NCI-H774 (cell line): ENCODE data around the gene PLEKHA5.
"Not testable (repeated sequence)": the region's sequence is repeated elsewhere in the genome, so short reads cannot be mapped to it uniquely, and the experiment has no call there.

ENCODE experiments used
- DNase-seq: peaks from one replicate; lab custom pipeline; 2025; lab: John Stamatoyannopoulos, UW

Gene PLEKHA5

DNA sequence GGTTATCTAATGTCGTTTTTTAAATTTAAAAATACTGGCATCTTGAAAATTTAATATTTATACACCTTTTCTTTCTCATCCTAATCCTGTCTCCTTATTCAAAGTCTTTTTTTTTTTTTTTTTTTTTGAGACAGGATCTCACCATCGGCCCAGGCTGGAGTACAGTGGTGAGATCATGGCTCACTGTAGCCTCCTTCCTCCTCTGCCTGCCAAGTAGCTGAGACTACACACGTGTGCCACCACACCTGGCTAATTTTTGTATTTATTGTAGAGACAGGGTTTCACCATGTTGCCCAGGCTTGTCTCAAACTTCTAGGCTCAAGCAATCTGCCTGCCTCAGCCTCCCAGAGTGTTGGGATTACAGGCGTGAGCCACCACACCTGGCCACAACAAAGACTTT lies 221.3 kb downstream of the PLEKHA5 start:
- not testable (repeated sequence) for DNase-seq

DNA sequence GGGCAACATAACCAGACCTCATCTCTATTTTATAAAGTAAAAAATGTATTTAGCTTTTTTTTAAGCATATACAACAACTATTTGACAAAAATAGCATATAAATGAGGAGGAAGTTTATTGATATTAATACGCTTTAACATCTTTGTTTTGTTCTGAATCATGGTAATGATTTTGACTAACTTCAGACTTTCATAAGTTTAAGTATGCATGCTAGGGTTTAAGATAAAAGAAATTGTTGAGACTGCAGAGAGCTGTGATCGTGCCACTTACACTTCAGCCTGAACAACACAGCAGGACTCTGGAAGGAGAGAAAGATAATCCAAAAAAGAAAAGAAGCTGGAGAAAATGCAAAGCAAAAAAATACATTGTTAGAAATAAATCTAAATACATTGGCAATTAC lies 221.8 kb downstream of the PLEKHA5 start:
- DNase-seq = no peak

DNA sequence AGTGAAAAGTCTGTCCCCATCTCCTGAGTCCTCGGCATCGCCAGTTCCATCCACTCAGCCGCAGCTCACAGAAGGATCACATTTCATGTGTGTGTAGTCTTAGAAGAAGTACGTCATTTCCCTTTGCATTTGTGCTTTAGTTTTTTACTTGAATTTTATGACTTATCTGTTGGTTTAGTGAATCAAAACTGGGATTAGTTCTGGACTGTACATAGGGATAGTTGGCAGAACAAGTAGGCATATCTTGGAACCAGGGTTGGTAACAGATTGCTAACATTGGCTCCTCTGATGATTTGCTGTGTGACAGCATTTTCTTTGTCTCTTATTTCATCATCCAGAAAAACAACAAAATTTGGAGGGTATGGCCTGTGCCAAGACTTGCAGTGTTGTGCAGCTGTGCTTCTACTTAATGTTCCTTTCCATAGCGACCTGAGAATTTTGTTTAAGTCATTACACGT lies 240.2 kb downstream of the PLEKHA5 start:
- DNase-seq = no peak

DNA sequence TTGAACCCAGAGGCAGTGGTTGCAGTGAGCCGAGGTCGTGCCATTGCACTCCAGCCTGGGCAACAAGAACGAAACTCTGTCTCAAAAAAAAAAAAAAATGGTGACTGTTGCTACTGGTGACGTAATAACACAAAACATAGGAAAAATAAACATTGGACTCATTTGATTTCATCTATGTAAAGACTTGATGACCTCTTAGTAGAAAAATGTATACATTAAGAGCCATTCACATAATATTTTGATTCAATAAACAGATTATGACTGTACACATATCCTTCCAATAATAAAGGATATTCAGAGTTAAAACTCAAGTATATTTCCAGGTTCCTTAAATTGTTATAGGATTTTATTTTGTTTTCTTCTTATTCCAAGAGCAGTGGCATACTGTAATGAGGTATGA lies 244.1 kb downstream of the PLEKHA5 start:
- no peak for DNase-seq

DNA sequence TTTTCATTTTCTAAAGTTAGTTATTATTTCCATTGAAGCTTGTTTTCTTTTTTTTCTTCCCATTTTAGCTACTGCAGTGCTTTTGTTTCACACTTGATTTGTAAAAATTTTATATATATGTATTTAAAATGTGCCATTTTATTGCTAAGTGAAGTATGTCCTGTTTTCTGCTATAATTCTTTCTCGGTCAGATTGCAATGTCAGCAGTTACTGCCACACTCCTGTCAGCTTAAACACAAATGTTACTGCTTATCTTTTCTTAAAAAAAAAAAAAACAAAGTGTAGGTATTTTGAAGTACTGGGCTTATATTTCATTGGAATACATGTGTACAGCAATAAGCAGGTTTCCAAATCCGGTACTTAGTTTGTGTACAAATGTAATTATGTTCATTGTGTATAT lies 246.4 kb downstream of the PLEKHA5 start:
- no peak for DNase-seq

DNA sequence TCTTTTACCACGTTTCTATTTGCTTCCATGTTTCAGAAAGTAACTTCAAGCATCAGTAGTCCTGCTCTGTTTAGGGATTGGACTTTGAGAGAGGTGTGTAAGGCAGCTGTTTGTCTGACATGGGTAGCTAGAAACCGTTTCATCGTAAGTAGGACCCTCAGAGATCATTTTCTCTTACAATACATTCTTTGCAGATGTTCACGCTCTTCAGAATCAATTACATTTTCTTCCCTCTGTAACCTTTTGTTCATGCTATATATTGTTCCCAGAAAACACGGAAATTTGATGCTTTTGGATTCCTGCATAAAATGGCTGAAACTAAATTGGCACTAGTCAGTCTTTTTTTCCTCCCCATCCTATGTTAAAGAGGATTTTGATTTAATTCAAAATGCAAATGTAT lies 247.2 kb downstream of the PLEKHA5 start:
- DNase-seq = no peak

DNA sequence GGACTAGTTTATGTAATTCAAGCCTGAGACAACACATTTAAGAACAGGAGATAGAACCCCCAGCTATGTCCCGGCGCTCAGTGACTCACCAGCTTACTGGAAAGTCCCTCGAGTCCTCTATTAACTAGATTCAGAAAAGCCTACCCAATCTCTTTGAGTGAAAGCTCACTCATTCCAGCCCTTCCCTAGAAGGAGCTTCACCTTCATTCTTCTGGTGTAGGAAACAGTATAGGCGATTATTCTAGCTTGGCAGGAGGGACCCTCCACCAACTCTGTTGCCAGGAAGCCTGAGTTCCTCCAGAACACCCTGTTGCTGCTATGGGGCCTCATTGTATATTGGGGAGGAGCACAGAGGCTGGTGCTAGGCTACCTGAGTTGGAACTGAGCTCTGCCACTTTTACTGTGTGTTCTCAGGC lies 252.6 kb downstream of the PLEKHA5 start:
- DNase-seq = no peak

DNA sequence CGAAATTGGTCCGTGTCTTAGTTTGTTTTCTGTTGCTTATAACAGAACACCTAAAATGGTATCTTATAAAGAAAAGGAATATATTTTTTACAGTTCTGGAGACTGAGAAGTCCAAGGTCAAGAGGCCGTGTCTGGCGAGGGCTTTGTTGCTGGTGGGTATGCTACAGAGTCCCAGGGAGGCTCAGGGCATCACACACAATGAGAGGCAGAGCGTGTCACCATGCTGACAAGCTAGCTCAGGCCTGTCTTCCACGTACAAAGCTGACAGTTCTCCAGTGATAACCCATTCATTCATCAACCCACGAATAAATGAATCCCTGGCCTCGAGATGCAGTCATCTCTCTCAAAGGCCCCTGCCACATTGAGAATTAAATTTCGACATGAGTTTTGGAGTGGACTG lies 253.0 kb downstream of the PLEKHA5 start:
- DNase-seq = no peak

DNA sequence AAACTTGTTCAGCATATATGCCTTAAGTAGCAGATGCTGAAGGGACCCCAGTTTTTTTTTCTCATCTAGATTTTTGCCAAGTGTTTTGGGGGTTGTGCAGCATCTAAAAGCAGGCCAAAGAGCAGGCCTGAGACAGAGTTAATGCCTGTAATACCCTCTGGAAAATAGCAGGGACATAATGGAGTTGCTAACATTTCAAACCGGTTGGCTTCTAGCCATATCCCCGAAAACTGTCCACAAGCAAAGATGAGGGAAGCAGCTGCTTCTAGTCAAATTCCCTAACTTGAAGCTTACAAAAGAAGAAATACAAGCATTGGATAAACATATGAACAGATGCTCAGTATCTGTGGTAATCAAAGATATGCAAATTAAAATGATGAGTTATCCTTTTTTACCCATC lies 257.6 kb downstream of the PLEKHA5 start:
- no peak for DNase-seq

DNA sequence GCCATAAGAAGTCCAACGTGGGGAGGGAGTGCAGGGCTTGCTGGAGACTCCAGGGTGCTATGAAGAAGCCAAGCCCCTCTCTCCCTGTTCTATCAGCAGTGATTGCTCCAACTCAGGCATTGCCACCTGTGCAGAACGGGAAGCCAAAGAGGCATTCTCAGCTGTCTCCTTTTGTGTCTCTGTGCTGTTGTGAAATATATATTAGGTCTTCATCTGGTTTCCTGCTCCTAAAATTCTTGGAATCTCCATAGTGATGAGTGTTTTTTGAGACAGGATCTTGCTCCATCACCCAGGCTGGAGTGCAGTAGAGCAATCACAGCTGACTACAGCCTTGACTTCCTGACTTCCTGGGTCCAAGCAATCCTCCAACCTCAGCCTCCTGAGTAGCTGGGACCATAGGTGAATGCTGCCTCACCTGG lies 258.6 kb downstream of the PLEKHA5 start:
- DNase-seq = no peak

DNA sequence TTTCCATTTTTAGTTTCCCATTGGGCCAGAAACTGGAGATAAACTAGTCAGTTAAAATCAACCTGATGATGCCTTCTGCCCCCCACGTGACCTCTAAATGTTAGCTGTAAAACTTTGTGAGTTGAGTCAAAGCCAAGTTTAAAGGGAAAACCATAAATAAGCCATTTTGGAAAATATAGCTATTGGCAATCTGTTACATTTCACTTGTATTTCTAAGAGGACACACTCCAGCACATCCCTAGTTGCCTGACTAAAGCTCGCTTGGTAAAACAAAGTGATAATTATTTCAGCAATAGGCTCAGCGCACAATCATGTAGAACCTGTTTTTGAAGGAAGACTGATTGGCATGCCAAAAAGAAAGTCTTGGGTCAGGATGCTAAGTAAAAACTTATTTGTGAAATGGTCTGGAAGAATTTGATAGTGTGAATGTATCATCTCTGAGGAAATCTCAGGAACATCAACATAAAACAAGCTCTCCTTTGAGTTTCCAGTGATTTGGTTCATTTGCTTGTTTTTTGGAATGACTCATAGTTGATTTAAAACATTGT lies 260.6 kb downstream of the PLEKHA5 start:
- DNase-seq = no peak

DNA sequence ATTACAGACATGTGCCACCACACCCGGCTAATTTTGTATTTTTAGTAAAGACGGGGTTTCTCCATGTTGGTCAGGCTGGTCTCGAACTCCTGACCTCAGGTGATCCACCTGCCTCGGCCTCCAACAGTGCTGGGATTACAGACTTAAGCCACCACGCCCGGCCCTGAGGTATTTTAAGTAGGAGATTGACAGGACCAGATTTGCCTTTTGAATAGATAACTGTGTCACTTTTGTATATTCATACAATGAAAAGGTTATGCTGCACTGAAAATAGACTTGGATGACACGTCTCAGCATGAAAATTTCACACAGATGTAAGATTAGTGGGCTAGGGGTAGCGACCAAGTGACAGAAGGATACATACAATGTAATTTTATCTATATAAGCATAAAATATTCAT lies 263.1 kb downstream of the PLEKHA5 start:
- DNase-seq = not testable (repeated sequence)

DNA sequence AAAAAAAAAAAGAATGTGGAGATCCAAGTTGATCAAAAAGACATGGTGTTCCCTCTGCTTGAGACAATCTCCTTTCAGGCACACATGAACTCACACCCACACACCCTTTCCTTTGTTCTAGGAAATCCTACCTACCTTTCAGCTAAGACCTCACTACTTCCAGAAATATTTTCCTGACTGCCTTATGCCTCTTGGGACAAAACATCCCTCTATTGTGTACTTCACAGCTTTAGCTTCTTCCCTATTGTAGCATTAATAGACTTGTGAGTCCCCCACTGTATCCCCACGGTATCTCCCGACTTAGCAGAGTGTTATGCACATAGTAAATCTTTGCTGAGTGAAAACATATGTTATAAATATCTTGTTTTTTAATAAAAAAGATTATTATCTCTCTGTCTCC lies 264.9 kb downstream of the PLEKHA5 start:
- no peak for DNase-seq

DNA sequence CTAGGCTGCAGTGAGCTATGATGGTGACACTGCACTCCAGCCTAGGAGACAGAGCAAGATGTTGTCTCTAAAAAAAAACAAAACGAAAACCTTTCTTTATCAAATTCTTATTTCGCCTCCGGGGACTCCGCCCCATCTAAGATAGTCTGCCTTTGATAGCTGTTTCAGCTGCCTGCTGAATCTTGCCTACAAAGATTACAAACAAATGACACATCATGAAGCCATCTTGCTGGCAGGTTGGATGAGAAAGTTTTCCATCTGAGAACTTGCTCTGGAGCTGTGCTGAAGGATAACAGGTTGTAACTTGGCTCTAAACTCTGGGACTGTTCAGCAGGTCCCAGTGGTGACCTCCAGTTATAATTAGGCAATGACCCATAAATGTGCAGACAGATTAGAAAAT lies 268.0 kb downstream of the PLEKHA5 start:
- DNase-seq = no peak

DNA sequence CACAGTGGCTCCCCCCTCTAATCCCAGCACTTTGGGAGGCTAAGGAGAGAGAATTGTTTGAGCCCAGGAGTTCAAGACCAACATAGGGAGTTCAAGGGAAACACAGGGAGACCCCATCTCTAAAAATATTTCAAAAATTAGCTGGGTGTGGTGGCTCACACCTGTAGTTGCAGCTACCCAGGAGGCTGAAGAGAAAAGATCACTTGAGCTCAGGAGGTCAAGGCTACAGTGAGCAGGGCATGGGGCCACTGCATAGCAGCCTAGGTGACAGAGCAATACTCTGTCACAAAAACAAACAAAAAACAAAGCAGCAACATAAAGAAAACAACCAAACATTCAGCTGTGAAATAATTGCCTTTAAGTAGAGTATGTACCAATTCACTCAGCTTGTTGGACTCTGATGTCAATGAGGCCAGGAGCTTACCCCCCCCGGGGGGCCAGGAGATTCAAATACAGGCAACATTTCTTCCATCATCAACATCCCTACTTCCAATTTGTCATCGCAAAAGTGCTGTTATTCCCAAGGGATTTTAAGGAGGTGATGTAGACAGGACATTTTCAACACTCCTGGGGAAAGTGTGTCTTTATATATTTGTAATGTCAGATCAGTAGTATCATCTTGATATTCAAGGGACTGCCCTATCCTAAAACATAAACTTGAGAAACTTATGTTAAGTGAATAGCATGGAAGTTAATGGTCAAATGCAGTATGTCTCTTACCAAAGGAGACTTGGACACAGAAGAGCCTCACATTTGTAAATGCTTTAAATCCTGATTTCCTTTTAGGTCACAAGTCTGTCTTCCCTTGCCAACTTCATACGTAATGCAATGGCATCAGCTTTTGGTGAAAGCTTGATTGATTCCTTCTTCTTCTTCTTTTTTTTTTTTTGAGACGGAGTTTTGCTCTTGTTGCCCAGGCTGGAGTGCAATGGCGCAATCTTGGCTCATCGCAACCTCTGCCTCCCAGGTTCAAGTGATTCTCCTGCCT lies 269.1 kb downstream of the PLEKHA5 start:
- no peak for DNase-seq

DNA sequence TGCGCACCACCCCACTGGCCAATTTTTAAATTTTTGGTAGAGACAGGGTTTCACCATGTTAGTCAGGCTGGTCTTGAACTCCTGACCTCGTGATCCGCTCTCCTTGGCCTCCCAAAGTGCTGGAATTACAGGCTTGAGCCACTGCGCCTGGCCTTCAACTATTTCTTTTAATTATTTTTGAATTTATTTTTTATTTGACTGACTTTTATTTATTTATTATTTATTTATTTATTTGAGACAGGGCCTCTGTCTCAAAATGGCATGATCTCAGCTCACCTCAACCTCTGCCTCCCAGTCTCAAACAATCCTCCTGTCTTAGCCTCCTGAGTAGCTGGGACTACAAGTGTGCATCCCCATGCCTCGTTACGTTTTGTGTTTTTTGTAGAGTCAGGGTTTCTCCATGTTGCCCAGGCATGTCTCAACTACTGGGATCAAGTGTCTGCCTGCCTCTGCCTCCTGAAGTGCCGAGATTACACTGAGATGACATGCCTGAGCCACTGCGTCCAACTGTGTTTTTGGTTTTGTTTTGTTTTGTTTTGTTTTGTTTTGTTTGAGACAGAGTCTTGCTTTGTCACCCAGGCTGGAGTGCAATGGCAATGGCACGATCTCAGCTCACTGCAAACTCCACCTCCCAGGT lies 271.2 kb downstream of the PLEKHA5 start:
- not testable (repeated sequence) for DNase-seq

DNA sequence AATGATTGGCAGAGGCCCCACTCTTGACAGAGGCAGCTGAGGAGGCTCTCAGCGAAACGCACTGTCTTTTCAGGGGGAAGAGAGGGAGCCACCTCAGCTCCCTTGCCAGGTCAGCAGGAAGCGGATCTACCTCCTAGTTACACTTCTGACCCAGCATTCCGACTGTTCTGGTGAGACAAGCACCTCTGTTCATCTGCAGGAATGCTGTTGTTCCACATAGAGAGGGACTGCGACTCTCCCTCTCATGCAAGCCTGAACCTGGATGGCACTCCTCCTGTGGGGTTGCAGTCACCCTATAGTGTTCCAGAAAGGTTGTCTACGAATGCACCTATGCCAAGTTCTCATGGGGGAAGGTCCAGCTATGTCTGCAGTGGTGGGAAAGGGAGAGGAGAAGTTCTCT lies 272.7 kb downstream of the PLEKHA5 start:
- DNase-seq = no peak

DNA sequence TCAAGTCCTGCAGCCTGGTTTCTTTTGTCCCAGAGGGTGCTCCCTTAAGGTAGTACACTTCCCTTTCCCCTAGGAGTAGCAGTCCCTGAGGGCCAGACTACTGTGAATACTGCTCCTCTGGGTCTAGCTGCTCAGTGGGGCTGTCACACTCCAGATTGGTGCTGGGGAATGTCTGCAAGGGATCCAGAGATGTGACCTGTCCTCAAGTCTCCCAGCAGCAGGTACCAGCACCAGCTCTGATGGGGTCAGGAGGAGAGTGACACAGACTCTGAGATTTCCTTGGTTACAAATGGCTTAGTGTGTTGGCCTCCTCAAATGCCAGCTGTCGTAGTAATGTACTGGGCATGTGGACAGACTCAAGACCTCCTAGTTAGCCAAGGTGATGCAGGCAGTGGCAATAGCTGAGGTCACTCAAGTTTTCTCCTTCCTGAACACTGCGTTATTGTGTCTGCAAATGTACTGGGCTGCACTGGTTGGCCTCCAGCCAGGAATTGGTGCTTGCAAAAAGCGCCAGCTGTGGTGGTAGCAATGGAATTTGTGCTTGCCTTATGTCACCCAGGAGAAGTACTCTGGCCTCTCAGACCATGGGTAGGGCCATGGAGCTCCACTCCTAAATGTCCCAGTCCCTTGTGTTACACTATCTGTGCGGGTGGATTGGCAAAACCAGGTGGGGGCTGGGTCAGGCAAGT lies 273.4 kb downstream of the PLEKHA5 start:
- DNase-seq = no peak

DNA sequence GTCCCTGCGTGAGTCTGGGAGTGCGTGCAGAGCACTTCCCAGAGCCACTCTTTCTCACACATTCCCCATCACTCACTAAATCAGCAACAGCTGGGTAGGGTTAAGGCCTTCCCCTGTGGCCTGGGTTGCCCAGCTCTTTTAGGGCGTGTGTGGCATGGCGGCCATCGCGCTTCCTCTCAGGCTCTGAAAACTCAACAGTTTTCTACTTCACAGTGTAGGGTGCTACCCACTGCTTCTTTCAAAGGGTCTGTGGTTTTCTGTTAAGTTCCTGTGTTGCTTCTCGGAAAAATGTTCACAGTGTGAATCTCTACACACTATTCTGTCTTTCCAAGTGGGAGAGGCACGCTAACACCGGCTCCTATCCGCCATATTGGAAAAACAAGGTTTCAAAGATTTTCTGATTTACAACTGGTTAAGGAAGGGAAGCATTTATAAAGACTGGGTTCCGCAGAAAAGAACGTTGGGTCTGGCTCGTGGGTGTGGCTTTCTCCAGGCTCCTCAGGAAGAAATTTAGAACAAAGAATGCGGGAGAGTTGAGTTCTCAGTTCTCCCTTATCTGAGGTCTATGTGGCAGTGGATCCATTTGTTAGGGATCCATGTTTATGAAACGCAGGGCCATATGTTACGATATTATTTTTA lies 274.8 kb downstream of the PLEKHA5 start:
- no peak for DNase-seq

DNA sequence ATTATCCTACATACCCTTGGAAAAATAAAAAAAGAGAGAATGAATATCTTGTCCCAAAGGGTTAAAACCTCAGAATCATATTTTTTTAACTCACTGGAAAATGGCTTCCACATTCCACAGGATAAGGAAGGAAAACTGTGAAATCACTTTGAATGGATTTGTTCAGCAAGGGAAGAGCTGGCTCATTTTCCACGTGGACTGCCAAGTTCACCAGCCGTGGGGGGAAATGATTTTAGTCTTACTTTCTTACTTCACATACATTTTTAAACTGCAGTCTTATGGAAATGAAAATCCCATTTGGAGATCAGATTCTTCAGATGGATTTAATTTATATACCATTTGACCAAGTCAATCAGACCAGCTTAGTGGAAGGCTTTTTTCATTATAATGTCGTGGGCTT lies 279.8 kb downstream of the PLEKHA5 start:
- no peak for DNase-seq

DNA sequence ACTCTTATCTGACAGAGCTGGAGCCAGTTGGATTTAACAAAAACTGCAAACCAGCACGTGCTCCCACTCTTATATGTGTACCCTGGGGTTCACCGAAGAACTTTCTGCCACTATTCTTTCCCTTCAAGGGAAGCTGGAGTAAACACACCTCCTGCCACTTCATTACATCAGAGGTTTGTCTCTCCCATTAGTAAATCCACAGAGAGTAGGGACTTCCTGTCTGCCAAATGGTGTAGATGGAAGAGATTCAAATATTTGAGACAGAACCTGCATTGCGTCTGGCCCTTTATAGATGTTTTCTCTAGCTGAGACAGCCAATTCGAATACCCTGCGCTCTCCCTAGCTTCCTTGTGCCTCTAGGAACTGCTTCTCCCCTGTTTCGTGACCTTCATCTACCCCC lies 280.7 kb downstream of the PLEKHA5 start:
- DNase-seq = no peak

DNA sequence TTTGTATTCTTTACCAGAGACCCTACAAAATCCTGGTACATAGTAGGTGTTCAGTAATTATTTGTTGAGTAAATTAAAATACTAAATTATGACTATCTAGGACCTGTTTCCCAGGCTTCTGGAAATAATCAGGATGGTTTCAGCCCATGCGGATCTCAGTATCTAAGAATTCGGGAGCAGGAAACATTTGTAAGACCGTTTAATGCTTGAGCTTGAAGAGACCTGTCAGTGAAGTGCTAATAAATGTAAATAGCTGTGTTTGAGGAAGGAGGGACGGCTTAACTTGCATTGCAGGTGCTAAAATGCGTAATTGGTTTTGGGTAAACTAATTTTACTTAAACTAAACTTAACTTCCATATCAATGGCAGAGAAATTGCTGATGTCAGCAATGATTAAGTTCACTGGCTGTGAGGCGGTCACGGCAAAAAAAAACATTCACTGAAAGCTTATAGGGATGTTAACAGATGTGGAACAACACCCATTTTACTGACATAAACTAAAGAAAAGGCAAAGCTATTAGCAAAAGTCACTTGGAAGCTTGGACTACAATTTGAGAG lies 281.2 kb downstream of the PLEKHA5 start:
- DNase-seq = no peak
